Neural cell (in vitro differentiated cells): ENCODE results near the gene APBA3. TPM values are rescaled to one million over a fixed set of nuclear protein-coding genes. Genes with fewer than 3 reads are reported as not detected.
A peak's percentile ranks its signal among the peaks of the same experiment; 100 is the strongest.

ENCODE experiments used
- H2AFZ ChIP-seq: fragments of 200-600, 300-800 bp; sonication (generic), shearing (Covaris generic); 2 replicates; pipeline ENCODE4 v1.6.0; 2014; ENCODE audit warnings: low read depth, mild to moderate bottlenecking, antibody characterized with exemption, low read length, moderate library complexity
- H3F3A ChIP-seq: fragments of 200-600 bp; shearing (Covaris generic); 2 replicates; pipeline ENCODE4 v1.6.1; 2016; ENCODE audit warnings: mild to moderate bottlenecking, moderate library complexity, mixed read lengths, antibody characterized with exemption, low read length; ENCODE audit not compliant: insufficient read depth, poor library complexity, severe bottlenecking
- H3K27ac ChIP-seq: fragments of 200-600, 300-800 bp; sonication (generic), shearing (Covaris generic); 2 replicates; pipeline ENCODE4 v1.5.1; 2014; ENCODE audit warnings: mild to moderate bottlenecking, low read length, moderate library complexity
- H3K27me3 ChIP-seq: fragments of 300-800, 200-600 bp; sonication (generic), shearing (Covaris generic); 2 replicates; pipeline ENCODE4 v1.6.0; 2014; ENCODE audit warnings: mild to moderate bottlenecking, low read depth, low read length, moderate library complexity; ENCODE audit not compliant: insufficient read depth
- H3K36me3 ChIP-seq: fragments of 300-800, 200-600 bp; sonication (generic), shearing (Covaris generic); 2 replicates; pipeline ENCODE4 v1.5.1; 2014; ENCODE audit warnings: mild to moderate bottlenecking, antibody characterized with exemption, low read length, moderate library complexity; ENCODE audit not compliant: insufficient read depth
- H3K4me2 ChIP-seq: fragments of 300-800, 200-600 bp; sonication (generic), shearing (Covaris generic); 2 replicates; pipeline ENCODE4 v1.6.0; 2014; ENCODE audit warnings: mild to moderate bottlenecking, low read length
- H3K4me3 ChIP-seq: fragments of 300-800, 200-600 bp; sonication (generic), shearing (Covaris generic); 2 replicates; pipeline ENCODE4 v1.5.1; 2014; ENCODE audit warnings: mild to moderate bottlenecking, low read length, moderate library complexity
- H3K79me2 ChIP-seq: fragments of 200-600 bp; shearing (Covaris generic); replicated peaks from 2 replicates; pipeline ENCODE4 v1.6.0; 2014; ENCODE audit warnings: mild to moderate bottlenecking, low read length, moderate library complexity; ENCODE audit not compliant: insufficient read depth
- H3K9ac ChIP-seq: fragments of 300-800, 200-600 bp; sonication (generic), shearing (Covaris generic); 2 replicates; pipeline ENCODE4 v1.6.1; 2016; ENCODE audit warnings: mild to moderate bottlenecking, low read length, mixed read lengths
- H3K9me2 ChIP-seq: fragments of 200-600 bp; shearing (Covaris generic); 2 replicates; pipeline ENCODE4 v1.6.1; 2016; ENCODE audit warnings: mild to moderate bottlenecking, low read length, mixed read lengths; ENCODE audit not compliant: insufficient read depth
- H3K9me3 ChIP-seq: fragments of 200-600, 300-800 bp; sonication (generic), shearing (Covaris generic); 2 replicates; pipeline ENCODE4 v1.6.1; 2016; ENCODE audit warnings: mild to moderate bottlenecking, mixed run types, low read length, moderate library complexity, mixed read lengths
- H4K20me1 ChIP-seq: fragments of 200-600 bp; shearing (Covaris generic); 2 replicates; pipeline ENCODE4 v1.6.1; 2016; ENCODE audit warnings: mild to moderate bottlenecking, mixed run types; ENCODE audit not compliant: insufficient read depth
- CTCF ChIP-seq: fragments of 450-650 bp; IDR thresholded peaks from 2 replicates; pipeline ENCODE4 v1.5.1; 2014; ENCODE audit warnings: antibody characterized with exemption, mild to moderate bottlenecking, moderate library complexity; ENCODE audit not compliant: poor library complexity, severe bottlenecking
- EP300 ChIP-seq: fragments of 450-650 bp; conservative IDR thresholded peaks from 2 replicates; pipeline ENCODE4 v1.6.1; 2014; ENCODE audit warnings: antibody characterized with exemption, mild to moderate bottlenecking, moderate library complexity; ENCODE audit not compliant: poor library complexity, severe bottlenecking
- EZH2 ChIP-seq: fragments of 200-600, 300-800 bp; shearing (Covaris generic), sonication (generic); IDR thresholded peaks from 2 replicates; pipeline ENCODE4 v1.6.1; 2014; ENCODE audit warnings: antibody characterized with exemption, low read length, borderline replicate concordance, mild to moderate bottlenecking; ENCODE audit not compliant: insufficient read depth, poor library complexity, severe bottlenecking
- MXI1 ChIP-seq: fragments of 450-650 bp; conservative IDR thresholded peaks from 2 replicates; pipeline ENCODE4 v1.6.1; 2014; ENCODE audit warnings: antibody characterized with exemption, mild to moderate bottlenecking; ENCODE audit not compliant: poor library complexity, severe bottlenecking
- POLR2AphosphoS5 ChIP-seq: IDR thresholded peaks from 2 replicates; pipeline ENCODE4 v1.6.1; 2012
- RAD21 ChIP-seq: fragments of 450-650 bp; conservative IDR thresholded peaks from 2 replicates; pipeline ENCODE4 v1.6.1; 2014; ENCODE audit warnings: antibody characterized with exemption, mild to moderate bottlenecking, moderate library complexity
- REST ChIP-seq: IDR thresholded peaks from 2 replicates; pipeline ENCODE4 v1.6.1; 2012; ENCODE audit warnings: borderline replicate concordance
- SMC3 ChIP-seq: fragments of 450-650 bp; conservative IDR thresholded peaks from 2 replicates; pipeline ENCODE4 v1.6.1; 2014; ENCODE audit warnings: antibody characterized with exemption, mild to moderate bottlenecking, moderate library complexity; ENCODE audit not compliant: poor library complexity
- TAF1 ChIP-seq: IDR thresholded peaks from 2 replicates; pipeline ENCODE4 v1.6.1; 2012; ENCODE audit warnings: low read depth
- polyA plus RNA-seq: library from polyadenylated mRNA; depleted of rRNA; stranded (reverse); fragments of >200 nt; gene quantifications from 2 replicates; pipeline ENCODE4 v1.2.3, GENCODE V29; 2014

Gene APBA3
- polyA plus RNA-seq, 1 donor from 2014 or later = 37.1 TPM

GRCh38 chr19:3762501-3763459 is 1.3 kb upstream of the APBA3 start, which contains the start of gene MRPL54:
Gene MRPL54 (plus strand): TSS chr19:3762682. CDS start chr19:3762701, 19 bp downstream.
- Histone ChIP-seq H4K20me1 (no peaks in the 10 kb centered on the region), H3F3A (no peaks in the 10 kb centered on the region), H3K9me3 (no peaks in the 10 kb centered on the region), H2AFZ (peak within 1 kb of the TSS; percentile 48), H3K4me2 (no peak within 1 kb of the TSS), H3K27me3 (no peaks in the 10 kb centered on the region), H3K4me3 (peak within 1 kb of the TSS; percentile 75), H3K9ac (peak within 1 kb of the TSS; percentile 91), H3K36me3 (no peaks in the 10 kb centered on the region), H3K79me2 (peaks cover 7% of the 10 kb centered on the region), H3K27ac (peak within 1 kb of the TSS; percentile 95), H3K9me2 (no peaks in the 10 kb centered on the region)
- TF ChIP-seq CTCF (no peak), REST (peak; percentile 87), EP300 (peak; percentile 82), POLR2AphosphoS5 (peak; percentile 97), RAD21 (peak; percentile 62), EZH2 (no peak), MXI1 (peak; percentile 93), TAF1 (peak; percentile 67), SMC3 (peak; percentile 65)

GRCh38 chr19:3762130-3762473 is 610 bp upstream of the APBA3 start:
- Histone ChIP-seq H3K36me3 (no peaks in the 10 kb centered on the region), H2AFZ (no peak overlapping the region), H3K4me3 (peak overlapping the region; percentile 70), H4K20me1 (no peaks in the 10 kb centered on the region), H3K9ac (no peak overlapping the region), H3K27me3 (no peaks in the 10 kb centered on the region), H3K9me2 (no peaks in the 10 kb centered on the region), H3K79me2 (peaks cover 7% of the 10 kb centered on the region), H3K9me3 (no peaks in the 10 kb centered on the region), H3K27ac (peak overlapping the region; percentile 95), H3F3A (no peaks in the 10 kb centered on the region), H3K4me2 (no peak overlapping the region)
- no peak for TF ChIP-seq CTCF
- TF ChIP-seq REST = no peak
- TF ChIP-seq EP300 = no peak
- no peak for TF ChIP-seq EZH2
- no peak for TF ChIP-seq TAF1
- TF ChIP-seq SMC3 = no peak
- no peak for TF ChIP-seq POLR2AphosphoS5
- no peak for TF ChIP-seq RAD21
- TF ChIP-seq MXI1 = no peak
